ENCODE results near the gene RPS6KC1.
"Not testable (repeated sequence)": the region's sequence is repeated elsewhere in the genome, so short reads cannot be mapped to it uniquely, and the experiment has no call there.

The RPS6KC1 gene

GRCh38 chr1:213279410-213279809, 228.4 kb downstream of the RPS6KC1 start:
- DNase-seq: no peak

- DNase-seq: peak in 13 of 51 donors; percentile 0 to 23 (median 8)
Observed at GRCh38 chr1:213281640-213282301, 230.7 kb downstream of the RPS6KC1 start.

- DNase-seq: no peak
Observed at GRCh38 chr1:213284626-213285025, 233.6 kb downstream of the RPS6KC1 start.

GRCh38 chr1:213286235-213286634, 235.2 kb downstream of the RPS6KC1 start:
- no peak for DNase-seq

GRCh38 chr1:213287987-213288386, 236.9 kb downstream of the RPS6KC1 start:
- no peak for DNase-seq

- no peak for DNase-seq
Observed at GRCh38 chr1:213291526-213291925, 240.5 kb downstream of the RPS6KC1 start.

- no peak for DNase-seq
Observed at GRCh38 chr1:213292614-213293013, 241.6 kb downstream of the RPS6KC1 start.

GRCh38 chr1:213295860-213296259, 244.8 kb downstream of the RPS6KC1 start:
- DNase-seq: no peak

- no peak for DNase-seq
Observed at GRCh38 chr1:213296558-213296957, 245.5 kb downstream of the RPS6KC1 start.

GRCh38 chr1:213297021-213297420, 246.0 kb downstream of the RPS6KC1 start:
- DNase-seq: no peak

- DNase-seq: no peak
Observed at GRCh38 chr1:213300433-213300832, 249.4 kb downstream of the RPS6KC1 start.

GRCh38 chr1:213301524-213301923, 250.5 kb downstream of the RPS6KC1 start:
- not testable (repeated sequence) for DNase-seq

- DNase-seq: no peak
Observed at GRCh38 chr1:213303286-213303685, 252.2 kb downstream of the RPS6KC1 start.

GRCh38 chr1:213315571-213315970, 264.5 kb downstream of the RPS6KC1 start:
- no peak for DNase-seq

GRCh38 chr1:213318458-213318857, 267.4 kb downstream of the RPS6KC1 start:
- DNase-seq: not testable (repeated sequence)

- no peak for DNase-seq
Observed at GRCh38 chr1:213320191-213320870, 269.3 kb downstream of the RPS6KC1 start.

Data from hypothalamus (tissue), 51 donors.